ENCODE measurements around the gene MAP3K3.

The MAP3K3 gene

GRCh38 chr17:63652106-63652505 is 29.9 kb downstream of the MAP3K3 start:
- DNase-seq (ENCODE audit: low spot score) = no peak

- DNase-seq (ENCODE audit: low spot score) = no peak
Observed at GRCh38 chr17:63653050-63653449, 30.8 kb downstream of the MAP3K3 start.

- DNase-seq (ENCODE audit: low spot score) = no peak
Observed at GRCh38 chr17:63657786-63658185, 35.6 kb downstream of the MAP3K3 start.

GRCh38 chr17:63658366-63658765 is 36.1 kb downstream of the MAP3K3 start:
- no peak for DNase-seq (ENCODE audit: low spot score)

- DNase-seq (ENCODE audit: low spot score) = no peak
Observed at GRCh38 chr17:63659850-63660249, 37.6 kb downstream of the MAP3K3 start.

- no peak for DNase-seq (ENCODE audit: low spot score)
Observed at GRCh38 chr17:63665527-63666214, 43.5 kb downstream of the MAP3K3 start.

GRCh38 chr17:63672856-63673255 is 50.6 kb downstream of the MAP3K3 start:
- no peak for DNase-seq (ENCODE audit: low spot score)

- no peak for DNase-seq (ENCODE audit: low spot score)
Observed at GRCh38 chr17:63675231-63675606, 53.0 kb downstream of the MAP3K3 start.

- no peak for DNase-seq (ENCODE audit: low spot score)
Observed at GRCh38 chr17:63675607-63676546, 53.7 kb downstream of the MAP3K3 start.

- DNase-seq (ENCODE audit: low spot score) = no peak
Observed at GRCh38 chr17:63676584-63676983, 54.4 kb downstream of the MAP3K3 start.

- DNase-seq (ENCODE audit: low spot score) = no peak
Observed at GRCh38 chr17:63679214-63679613, 57.0 kb downstream of the MAP3K3 start.

GRCh38 chr17:63680700-63681099 is 58.5 kb downstream of the MAP3K3 start:
- DNase-seq (ENCODE audit: low spot score) = no peak

- DNase-seq (ENCODE audit: low spot score) = no peak
Observed at GRCh38 chr17:63681530-63681929, 59.3 kb downstream of the MAP3K3 start.

GRCh38 chr17:63682441-63682840 is 60.2 kb downstream of the MAP3K3 start:
- no peak for DNase-seq (ENCODE audit: low spot score)

- DNase-seq (ENCODE audit: low spot score) = no peak
Observed at GRCh38 chr17:63682981-63683380, 60.8 kb downstream of the MAP3K3 start.

- no peak for DNase-seq (ENCODE audit: low spot score)
Observed at GRCh38 chr17:63685041-63685440, 62.8 kb downstream of the MAP3K3 start.

- DNase-seq (ENCODE audit: low spot score) = no peak
Observed at GRCh38 chr17:63685578-63685977, 63.4 kb downstream of the MAP3K3 start.

GRCh38 chr17:63686138-63686685 is 64.0 kb downstream of the MAP3K3 start:
- DNase-seq (ENCODE audit: low spot score) = no peak

GRCh38 chr17:63688396-63689020 is 66.3 kb downstream of the MAP3K3 start:
- no peak for DNase-seq (ENCODE audit: low spot score)

- DNase-seq (ENCODE audit: low spot score) = no peak
Observed at GRCh38 chr17:63689479-63689878, 67.3 kb downstream of the MAP3K3 start.

GRCh38 chr17:63692195-63692816 is 70.1 kb downstream of the MAP3K3 start:
- no peak for DNase-seq (ENCODE audit: low spot score)
